Stimulated activated CD8-positive, alpha-beta memory T cell treated with anti-CD3 and anti-CD28 coated beads, Interleukin-7, amount 100 ng/mL, for 1 hour (primary cell): ENCODE results near the gene MRPL52.
"Not testable (repeated sequence)": the region's sequence is repeated elsewhere in the genome, so short reads cannot be mapped to it uniquely, and the experiment has no call there.

Experiments used
- DNase-seq, 2 donors: peaks; one replicate each; pipeline ENCODE4 v3.0.0-alpha.2; 2020; ENCODE audit warnings: low read depth in 2 of 2

MRPL52 gene

DNA sequence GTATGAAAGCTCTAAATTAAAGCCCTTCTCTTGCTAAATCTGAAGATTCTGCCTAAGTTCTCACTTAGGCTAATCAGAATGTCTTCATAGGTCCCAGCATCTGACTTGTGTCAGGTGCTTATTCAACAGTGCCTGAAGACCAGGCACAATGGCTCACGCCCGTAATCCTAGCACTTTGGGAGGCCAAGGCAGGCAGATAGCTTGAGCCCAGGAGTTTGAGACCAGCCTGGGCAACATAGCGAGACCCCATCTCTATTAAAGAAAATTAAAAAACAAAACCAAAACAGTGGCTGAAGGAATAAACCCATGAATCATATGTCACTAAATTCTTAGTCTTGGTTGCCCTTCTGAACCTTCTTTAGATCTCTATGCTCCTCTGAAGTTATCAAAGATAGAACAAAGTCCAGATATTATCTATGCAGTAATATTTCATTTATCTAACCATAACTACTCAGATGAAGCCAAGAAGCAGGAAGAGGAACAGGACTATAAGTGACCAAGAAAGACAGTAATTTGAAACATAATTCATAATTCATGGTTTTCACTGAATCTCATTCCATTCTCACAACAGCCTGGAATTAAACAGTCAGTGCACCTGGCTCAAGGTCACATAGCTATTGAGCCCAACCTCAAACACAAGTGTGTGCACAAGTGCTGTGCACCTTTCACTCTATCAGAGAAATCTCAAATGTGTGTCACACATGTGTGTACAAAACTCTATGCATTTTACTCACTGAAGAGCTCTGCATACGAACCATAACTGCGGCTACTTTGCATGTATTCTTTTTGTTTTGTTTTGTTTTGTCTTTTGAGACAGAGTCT is 21.1 kb upstream of the MRPL52 start:
- no peak for DNase-seq

DNA sequence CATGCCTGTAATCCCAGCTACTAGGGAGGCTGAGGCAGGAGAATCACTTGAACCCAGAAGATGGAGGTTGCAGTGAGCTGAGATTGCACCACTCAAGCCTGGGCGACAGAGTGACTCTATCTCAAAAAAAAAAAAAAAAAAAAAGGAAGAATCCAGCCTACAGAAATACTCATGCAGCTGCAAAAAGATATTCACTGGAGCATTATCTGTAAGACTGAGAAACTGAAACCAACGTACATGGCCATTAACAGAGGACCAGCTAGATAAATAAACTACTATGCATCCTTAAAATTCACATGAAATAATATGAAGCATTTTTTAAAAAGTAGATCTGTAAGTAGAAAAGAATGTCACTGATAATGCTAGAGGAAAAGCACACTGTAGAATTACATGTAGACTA is 18.0 kb upstream of the MRPL52 start:
- no peak for DNase-seq

DNA sequence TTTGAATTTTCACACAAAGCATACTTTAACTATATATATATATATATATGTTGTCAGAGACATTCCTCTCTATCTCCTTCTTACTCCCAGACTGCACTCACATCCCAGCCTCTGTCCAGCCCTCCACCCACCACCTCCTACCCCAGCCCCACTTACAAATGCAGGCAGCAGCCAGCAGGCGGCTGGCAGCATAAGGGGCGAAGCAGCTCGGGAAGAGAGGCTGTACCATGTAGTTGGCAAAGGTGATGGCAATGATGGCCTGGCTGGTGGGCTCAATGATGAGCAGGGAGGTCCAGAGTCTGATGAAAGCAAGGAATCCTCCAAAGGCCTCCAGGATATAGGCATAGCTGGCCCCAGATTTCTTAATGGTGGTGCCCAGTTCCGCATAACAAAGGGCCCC is 16.9 kb upstream of the MRPL52 start:
- DNase-seq, result no peak

DNA sequence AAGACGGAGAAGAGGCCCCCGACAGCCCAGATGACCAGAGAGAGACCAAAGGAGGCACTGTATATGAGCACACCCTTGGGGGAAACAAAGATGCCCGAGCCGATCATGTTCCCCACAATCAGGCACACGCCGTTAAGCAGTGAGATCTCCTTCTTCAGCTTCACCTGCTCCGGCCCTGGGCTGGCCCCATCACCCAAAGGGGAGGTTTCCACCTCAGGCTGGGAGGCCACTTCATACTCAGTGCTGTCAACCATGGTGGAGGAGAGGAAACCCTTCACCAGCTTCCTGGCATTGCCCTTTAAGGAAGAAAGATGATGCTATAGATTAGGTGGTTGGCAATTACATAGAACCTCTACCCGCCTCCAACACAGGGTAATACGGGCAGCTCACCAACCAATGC is 16.5 kb upstream of the MRPL52 start:
- DNase-seq, result no peak

DNA sequence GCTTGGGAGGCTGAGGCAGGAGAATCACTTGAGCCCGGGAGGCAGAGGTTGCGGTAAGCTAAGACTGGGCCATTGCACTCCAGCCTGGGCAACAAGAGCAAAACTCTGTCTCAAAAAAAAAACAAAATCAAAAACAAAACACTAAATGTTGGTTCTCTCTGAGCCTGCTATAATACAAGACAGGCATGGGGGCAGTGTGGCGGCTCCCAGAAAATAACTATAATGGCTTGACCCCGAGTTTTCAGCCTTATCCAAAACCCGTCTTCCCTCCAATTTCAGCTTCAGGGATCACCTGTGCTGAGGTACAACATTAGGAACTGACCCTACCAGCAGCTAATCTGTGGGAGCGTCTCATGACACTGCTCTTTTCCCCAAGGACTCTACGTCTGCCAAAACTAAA is 15.3 kb upstream of the MRPL52 start:
- no peak for DNase-seq

DNA sequence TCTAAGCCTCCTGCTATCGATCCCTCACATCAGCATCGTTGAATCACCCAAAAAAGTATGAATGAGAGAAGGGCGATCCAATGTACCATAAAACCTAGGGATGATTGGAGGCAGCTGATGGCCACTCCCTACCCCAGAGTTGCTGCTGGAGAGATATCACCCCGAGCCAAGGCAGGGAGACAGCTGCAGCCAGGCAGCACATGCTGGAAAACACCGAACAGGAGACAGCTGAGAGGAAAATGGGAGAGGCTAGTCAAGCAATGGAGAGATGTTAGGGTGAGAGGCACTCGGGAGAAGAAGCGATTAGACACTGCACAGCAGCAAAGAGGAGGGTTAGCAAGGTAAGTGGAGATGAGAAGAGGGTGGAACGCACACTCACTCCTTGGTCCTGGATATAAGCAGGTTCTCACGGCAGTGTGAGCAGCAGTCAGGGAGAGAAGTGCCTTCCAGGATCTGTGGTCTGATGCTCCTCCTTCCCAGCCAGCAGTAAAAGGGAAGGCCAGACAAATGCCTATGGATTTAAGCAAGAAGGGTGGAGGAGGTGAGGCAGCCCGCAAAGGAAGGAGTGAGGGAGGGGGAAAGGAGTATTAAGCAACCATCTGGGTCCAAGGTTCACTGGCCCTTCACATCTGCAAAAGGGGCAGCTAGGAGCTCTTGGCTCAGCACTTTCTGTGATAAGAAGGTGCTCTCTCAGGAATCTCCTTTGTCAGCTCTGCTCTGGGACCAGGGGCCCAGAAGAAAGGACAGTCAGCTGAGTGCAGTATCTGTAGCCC is 14.6 kb upstream of the MRPL52 start, which contains the start of gene SLC7A7:
TSS of gene SLC7A7 (minus strand) at position 495 of the 773 bp plus-strand sequence. CDS start 2,037 bp downstream, outside the sequence.
- no peak for DNase-seq

DNA sequence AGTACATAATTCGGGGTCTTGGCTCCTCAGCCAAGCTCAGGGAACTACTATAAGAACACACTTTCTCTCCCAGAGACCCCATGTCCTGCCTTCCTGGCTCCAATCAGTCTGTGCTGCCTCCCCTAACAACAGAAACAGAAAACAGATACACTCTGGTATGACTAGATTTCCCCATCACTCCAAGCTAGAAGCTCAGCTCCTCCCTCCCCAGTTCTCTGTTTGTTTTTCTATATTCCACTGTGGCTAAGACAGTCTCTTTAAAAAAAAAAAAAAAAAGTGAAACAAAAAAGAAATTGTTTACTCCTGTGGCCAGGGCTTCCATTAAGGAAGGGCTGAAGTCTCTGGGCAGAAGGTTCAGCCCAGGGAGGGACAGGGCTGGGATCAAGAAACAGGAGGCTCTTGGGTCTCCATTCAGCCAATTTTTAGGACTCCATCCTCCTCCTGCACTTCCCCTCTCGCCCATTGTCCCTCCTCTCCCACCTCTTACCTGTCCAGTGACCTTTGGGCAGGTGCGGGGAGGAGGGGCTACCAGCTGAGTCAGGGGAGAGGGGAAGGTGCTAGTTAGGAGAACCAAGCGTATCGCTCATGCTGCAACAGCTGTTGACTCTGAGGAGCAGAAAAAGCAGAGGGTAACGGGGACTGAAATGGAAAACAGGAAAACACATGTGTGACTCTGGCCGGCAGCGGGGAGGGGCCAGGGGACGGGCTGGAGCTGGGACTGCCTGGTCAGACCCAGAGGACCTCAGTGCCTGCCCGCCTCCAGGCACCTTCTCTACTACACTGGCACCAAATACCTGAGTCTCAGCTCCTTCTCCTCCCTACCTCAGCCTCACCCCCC is 10.3 kb upstream of the MRPL52 start:
- DNase-seq, result no peak

DNA sequence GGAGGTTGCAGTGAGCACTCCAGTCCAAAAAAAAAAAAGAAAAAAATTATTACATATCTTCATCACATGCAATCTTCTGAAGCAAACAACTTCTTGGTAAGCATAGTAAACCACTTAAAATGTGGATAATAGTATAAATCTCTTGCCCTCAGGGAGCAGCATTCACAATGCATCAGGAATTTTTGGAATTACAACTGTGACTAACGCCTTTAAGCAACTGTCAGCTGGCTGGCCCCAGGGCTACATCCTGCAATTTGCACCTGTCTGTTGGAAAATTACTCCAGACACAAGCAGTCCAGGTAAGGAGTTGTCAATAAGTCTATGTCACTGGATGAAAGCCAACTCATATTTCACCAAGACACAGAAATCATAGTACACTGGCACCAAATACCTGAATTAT is 9.0 kb upstream of the MRPL52 start:
- no peak for DNase-seq

DNA sequence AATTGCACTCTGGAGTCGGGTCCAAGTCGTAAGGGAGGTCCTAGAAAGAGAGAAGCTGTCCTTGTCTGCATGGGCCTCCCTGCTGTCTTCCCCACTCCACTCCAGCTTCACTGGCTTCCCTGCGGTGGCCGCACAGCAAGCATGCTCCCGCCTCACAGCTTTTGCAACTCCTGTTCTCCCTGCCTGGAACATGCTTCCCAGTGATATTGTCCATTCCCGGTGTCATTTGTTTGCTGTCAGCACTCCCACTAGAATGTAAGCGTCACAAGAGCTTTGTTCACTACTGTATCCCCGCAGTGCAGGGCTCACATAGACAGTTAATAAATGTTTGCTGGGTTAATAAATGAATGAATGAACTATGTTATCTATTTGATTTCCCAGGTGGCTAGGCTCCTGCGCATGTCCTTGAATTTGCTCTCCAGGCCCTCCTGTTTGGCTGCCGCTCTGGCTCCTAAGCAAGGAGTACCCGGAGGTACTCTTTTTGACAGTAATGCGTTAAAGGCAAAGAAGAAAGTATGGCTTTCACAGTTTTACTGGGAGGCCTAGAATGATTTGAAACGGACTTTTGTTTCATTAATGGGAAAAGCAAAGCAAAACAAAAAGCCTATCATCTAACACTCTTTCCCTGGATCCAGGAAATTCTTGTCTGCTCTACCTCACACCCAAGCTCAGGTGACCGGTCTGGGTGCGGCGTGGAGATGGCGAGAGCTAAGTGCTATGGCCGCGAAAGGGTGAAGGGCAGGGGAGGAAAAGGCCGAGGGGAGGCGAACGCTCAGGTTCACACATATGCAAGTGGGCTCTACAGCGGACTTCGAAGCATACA is 8.3 kb upstream of the MRPL52 start:
- DNase-seq, result no peak

DNA sequence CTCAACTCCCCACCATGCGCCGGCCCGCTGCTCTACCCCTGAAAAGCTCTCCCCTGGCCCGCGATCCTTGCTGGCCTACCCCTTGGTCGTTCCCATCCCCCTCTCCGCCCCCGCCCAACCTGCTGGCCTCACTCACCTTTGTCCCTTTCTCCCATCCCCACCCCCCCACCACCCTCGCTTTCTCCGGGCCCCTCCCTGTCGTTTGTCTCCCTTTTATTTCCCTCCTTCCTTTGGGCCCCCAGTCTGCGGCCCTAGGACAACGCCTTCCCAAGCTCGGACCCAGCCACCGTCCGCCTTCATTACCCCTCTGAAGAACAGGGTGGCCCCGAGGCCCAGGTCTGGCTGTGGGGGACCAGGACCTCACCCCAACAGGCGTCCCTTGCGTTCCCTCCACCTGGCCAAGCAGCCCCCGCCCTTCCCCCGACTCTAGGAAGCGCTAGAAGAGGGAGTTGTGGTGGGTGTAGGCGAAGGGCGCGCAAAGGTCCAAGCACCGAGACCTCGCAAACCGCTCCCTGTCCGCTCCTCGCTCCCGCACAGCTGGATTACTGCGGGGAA is 7.6 kb upstream of the MRPL52 start:
- no peak for DNase-seq

DNA sequence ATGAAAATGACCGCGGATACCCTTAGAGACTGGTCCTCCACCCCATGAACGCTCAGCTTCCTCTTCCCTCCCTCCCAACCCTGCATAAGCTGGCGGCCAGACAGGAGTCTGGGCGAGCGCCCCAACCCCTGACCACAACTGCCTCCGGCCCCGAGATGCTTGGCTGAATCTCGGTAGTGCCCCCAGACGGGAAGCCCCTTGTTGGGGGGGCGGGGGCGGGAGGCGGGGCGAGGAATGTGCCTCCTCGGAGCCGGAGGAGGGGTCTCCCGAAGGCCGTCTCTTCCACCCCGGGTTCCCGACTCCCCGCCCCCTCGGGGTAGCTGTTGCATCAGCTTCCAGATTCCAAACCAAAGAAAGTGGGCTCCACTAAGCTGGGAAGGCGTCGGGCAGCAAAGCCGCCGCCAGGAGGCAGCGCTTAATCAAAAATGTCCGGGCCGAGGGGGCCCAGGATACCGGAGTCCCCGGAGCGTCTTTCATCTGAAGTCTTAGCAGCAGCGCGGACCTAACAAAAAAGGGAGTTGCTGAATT is 7.1 kb upstream of the MRPL52 start:
- peak; percentile 41 to 54 for DNase-seq

DNA sequence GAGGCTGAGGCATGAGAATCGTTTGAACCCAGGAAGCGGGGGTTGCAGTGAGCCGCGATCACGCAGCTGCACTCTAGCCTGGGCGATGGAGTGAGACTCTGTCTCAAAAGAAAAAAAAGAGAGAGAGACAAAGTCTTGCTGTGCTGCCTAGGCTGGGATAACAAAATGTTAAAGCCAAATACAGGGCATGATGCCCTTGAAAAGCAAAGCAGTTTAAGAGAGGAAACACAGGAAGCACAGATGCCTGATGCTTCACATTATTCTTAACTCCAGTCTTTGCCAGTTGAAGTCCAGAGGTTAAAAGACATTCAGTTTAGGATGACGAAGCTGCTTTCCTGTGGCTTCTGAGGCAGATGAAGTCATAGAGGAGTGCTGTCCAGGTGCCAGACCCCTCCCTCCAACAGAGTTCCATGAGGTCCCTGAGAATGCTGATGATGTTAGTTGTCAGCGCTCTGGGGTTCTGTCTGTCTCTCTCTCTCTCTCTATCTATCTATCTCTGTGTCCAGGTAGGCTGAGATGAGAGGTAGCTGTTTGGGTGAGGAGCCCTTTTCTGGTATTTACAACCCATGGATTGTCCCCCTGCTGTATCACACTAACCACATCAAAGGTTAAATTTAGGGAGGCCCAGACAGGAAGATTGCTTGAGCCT is 4.9 kb upstream of the MRPL52 start:
- DNase-seq, result no peak

DNA sequence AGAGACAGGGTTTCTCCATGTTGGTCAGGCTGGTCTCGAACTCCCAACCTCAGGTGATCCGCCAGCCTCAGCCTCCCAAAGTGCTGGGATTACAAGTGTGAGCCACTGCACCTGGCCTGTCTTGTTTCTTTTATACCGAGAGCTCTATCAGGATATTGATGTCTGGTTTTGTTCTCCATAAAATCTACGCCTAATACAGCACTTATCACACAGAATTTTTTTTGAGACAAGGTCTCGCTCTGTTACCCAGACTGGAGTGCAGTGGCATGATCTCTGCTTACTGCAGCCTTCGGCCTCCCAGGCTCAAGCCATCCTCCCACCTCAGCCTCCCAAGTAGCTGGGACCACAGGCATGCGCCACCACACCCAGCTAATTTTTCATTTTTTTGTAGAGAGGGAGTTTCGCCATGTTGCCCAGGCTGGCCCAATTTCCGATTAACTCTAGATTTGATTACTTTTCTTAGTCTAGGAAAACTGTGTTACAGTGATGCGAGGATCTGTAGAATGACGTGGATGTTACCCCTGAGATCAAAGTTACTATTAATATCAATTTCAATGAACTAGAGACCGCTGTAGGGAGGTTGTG is 519 bp upstream of the MRPL52 start:
- not testable (repeated sequence) for DNase-seq

DNA sequence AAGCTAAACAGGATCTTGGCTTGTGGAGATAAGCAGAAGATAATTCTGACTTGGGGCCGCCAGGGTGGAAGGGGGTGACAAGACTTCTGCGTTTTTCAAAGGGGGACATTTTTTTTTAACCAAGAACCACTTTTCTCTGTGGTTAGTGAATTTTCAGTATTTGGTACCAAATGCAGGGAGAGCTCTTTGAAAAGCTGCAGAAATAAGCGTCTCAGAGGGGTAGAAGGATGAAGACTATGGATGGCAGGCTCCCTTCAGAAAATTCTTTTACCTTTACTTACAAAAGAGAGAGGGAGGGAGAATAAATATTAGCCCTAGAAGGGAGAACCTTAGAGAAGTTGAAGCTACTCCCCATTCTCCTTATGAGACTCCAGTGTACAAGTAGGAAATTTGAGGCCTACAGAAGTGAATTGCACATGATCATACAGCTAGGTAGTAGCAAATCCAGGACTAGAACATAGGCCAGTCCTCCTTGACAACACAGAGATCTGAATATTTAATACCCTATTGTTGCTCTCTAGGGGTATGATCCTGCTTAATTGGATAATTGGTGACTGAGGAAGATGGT is 840 bp downstream of the MRPL52 start:
- no peak for DNase-seq

DNA sequence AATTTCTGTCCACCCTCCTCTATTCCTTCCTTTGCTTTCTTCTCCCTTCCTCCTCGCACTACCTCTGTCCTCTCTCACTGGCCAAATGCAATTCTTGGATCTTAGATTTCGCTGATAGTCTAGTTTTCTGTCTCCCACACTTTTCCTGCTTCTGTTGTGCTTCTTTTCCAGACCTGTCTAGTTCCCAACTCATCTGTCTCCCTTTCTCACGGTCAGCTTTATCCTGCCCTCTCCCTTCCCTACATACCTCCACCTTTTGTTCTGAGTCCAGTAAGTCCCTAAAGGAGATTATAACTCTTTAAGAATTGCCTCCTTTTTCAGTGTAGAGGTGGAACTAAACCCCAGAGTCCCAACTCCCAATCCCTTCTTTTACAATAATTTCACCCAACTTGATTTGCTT is 5.8 kb downstream of the MRPL52 start:
- no peak for DNase-seq

DNA sequence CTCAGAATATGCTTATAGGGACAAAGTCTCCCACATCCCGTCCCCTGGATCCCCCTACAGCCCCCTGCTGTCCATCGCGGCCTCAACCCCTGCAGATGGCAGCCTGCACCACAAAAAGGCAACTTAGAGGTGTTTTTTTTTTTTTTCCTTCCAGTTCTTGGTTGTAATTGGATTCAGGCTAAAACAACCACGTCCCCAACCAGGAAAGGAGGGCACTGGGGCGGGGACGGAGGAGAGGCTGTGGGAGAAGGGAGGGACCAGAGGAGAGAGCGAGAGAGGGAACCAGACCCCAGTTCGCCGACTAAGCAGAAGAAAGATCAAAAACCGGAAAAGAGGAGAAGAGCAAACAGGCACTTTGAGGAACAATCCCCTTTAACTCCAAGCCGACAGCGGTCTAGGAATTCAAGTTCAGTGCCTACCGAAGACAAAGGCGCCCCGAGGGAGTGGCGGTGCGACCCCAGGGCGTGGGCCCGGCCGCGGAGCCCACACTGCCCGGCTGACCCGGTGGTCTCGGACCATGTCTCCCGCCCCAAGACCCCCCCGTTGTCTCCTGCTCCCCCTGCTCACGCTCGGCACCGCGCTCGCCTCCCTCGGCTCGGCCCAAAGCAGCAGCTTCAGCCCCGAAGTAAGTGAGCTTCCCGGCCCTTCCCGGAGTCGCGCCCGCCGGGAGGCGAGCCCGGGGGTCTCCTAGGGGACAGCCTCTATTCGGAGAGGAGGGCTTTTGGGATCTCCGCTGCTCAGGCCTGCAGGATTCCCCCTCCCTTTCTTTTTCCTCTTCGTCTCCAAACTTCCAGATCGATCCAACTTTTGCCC is 6.8 kb downstream of the MRPL52 start, which contains the start of gene MMP14:
TSS of gene MMP14 (plus strand) at position 285 of the 813 bp plus-strand sequence. CDS start at position 518, 233 bp downstream.
- no peak for DNase-seq

DNA sequence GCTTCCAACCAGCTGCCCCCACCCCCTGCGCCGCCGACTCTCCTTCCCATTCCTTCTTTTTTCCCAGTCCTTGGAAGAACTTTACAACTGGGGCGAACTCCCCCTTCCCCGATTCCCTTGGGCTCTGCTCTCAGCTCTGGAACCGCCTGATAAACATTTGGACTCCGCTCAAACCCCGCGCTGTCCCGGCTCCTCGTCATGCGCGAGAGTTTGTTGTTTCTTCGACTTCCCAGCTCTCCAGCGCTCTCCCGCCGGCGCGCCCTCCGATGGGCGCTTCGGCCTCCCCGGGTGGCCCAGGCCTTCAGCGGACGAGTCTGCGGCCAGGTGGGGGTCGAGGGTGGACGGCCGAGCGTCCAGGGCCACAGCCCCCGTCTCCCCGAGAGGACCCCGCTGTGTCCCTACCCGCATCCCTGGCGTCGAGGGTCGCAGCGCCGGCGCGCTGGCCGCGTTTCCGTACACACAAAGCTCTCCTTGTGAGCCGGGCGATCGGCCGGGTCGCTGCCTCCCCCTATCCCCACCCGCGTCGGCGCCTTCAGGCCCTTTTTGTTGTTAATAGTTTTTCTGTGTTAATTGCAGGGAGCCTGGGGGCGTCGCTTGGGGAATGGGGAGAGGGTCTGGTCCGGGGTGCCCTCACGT is 7.5 kb downstream of the MRPL52 start:
- no peak for DNase-seq
